Activated naive CD8-positive, alpha-beta T cell treated with anti-CD3 and anti-CD28 coated beads for 36 hours (primary cell): ENCODE measurements around the gene TNFRSF8. TPM values are rescaled to one million over a fixed set of nuclear protein-coding genes. Genes with fewer than 3 reads are reported as not detected.
A peak's percentile ranks its signal among the peaks of the same experiment; 100 is the strongest.

Experiments used
- DNase-seq: peaks from one replicate; pipeline ENCODE4 v3.0.0; 2021
- H3K27ac Mint-ChIP-seq: one replicate; pipeline ENCODE4 v1.8.0; 2022; ENCODE audit warnings: mild to moderate bottlenecking, moderate library complexity, mixed read lengths
- H3K27me3 Mint-ChIP-seq: one replicate; pipeline ENCODE4 v1.8.0; 2022; ENCODE audit warnings: mild to moderate bottlenecking, mixed read lengths
- H3K36me3 Mint-ChIP-seq: one replicate; pipeline ENCODE4 v1.8.0; 2021; ENCODE audit warnings: mild to moderate bottlenecking, mixed read lengths
- H3K4me1 Mint-ChIP-seq: one replicate; pipeline ENCODE4 v1.8.0; 2021; ENCODE audit warnings: mixed read lengths
- H3K4me3 Mint-ChIP-seq: one replicate; pipeline ENCODE4 v1.8.0; 2022; ENCODE audit warnings: mild to moderate bottlenecking, moderate library complexity, mixed read lengths
- H3K9me3 Mint-ChIP-seq: one replicate; pipeline ENCODE4 v1.8.0; 2022; ENCODE audit warnings: mixed read lengths
- total RNA-seq, 2 experiments: library from RNA; stranded (reverse); gene quantifications; one replicate each; pipeline ENCODE4 v1.2.3, GENCODE V29; 2021

TNFRSF8 gene
- total RNA-seq, 2 experiments from 2014 or later = 1.9 to 2.6 TPM

GRCh38 chr1:12126781-12127180 is 63.7 kb downstream of the TNFRSF8 start:
- no peak for DNase-seq
- Mint-ChIP-seq H3K27me3 (peaks cover 2% of the 10 kb centered on the region), H3K4me3 (no peak overlapping the region), H3K4me1 (peaks cover 47% of the 10 kb centered on the region), H3K36me3 (no peaks in the 10 kb centered on the region), H3K9me3 (no peaks in the 10 kb centered on the region), H3K27ac (peak overlapping the region; percentile 96)

- H3K27ac Mint-ChIP-seq = peak overlapping the region; percentile 96
- no peaks in the 10 kb centered on the region for H3K36me3 Mint-ChIP-seq
- peaks cover 47% of the 10 kb centered on the region for H3K4me1 Mint-ChIP-seq
- no peaks in the 10 kb centered on the region for H3K27me3 Mint-ChIP-seq
- peak; percentile 69 for DNase-seq
- no peaks in the 10 kb centered on the region for H3K9me3 Mint-ChIP-seq
- peak overlapping the region; percentile 60 for H3K4me3 Mint-ChIP-seq
These were observed 64.2 kb downstream of the TNFRSF8 start for GRCh38 chr1:12127206-12127810.

GRCh38 chr1:12128120-12128519 is 65.0 kb downstream of the TNFRSF8 start:
- no peak for DNase-seq
- Mint-ChIP-seq H3K27me3 (no peaks in the 10 kb centered on the region), H3K27ac (peak overlapping the region; percentile 96), H3K4me1 (peaks cover 55% of the 10 kb centered on the region), H3K9me3 (no peaks in the 10 kb centered on the region), H3K36me3 (no peaks in the 10 kb centered on the region), H3K4me3 (peak overlapping the region; percentile 60)

GRCh38 chr1:12129624-12130023 is 66.5 kb downstream of the TNFRSF8 start:
- Mint-ChIP-seq H3K27ac (peak overlapping the region; percentile 30), H3K27me3 (no peaks in the 10 kb centered on the region), H3K9me3 (no peaks in the 10 kb centered on the region), H3K4me3 (no peak overlapping the region), H3K4me1 (peaks cover 63% of the 10 kb centered on the region), H3K36me3 (no peaks in the 10 kb centered on the region)
- DNase-seq = no peak

- no peaks in the 10 kb centered on the region for H3K27me3 Mint-ChIP-seq
- no peak for DNase-seq
- no peak overlapping the region for H3K27ac Mint-ChIP-seq
- H3K4me3 Mint-ChIP-seq = no peak overlapping the region
- no peaks in the 10 kb centered on the region for H3K9me3 Mint-ChIP-seq
- no peaks in the 10 kb centered on the region for H3K36me3 Mint-ChIP-seq
- peaks cover 54% of the 10 kb centered on the region for H3K4me1 Mint-ChIP-seq
These were observed 67.5 kb downstream of the TNFRSF8 start for GRCh38 chr1:12130466-12131130.

- no peak for DNase-seq
- Mint-ChIP-seq H3K9me3 (no peaks in the 10 kb centered on the region), H3K4me1 (peaks cover 41% of the 10 kb centered on the region), H3K36me3 (no peaks in the 10 kb centered on the region), H3K27ac (peak overlapping the region; percentile 86), H3K27me3 (no peaks in the 10 kb centered on the region), H3K4me3 (no peak overlapping the region)
These were observed 69.0 kb downstream of the TNFRSF8 start for GRCh38 chr1:12132078-12132477.

- H3K27me3 Mint-ChIP-seq = no peaks in the 10 kb centered on the region
- H3K27ac Mint-ChIP-seq = no peak overlapping the region
- DNase-seq = no peak
- H3K9me3 Mint-ChIP-seq = no peaks in the 10 kb centered on the region
- no peaks in the 10 kb centered on the region for H3K36me3 Mint-ChIP-seq
- peaks cover 22% of the 10 kb centered on the region for H3K4me1 Mint-ChIP-seq
- no peak overlapping the region for H3K4me3 Mint-ChIP-seq
These were observed 71.6 kb downstream of the TNFRSF8 start for GRCh38 chr1:12134716-12135115.

GRCh38 chr1:12135612-12136011 is 72.5 kb downstream of the TNFRSF8 start:
- no peaks in the 10 kb centered on the region for H3K9me3 Mint-ChIP-seq
- H3K4me3 Mint-ChIP-seq = no peak overlapping the region
- DNase-seq = no peak
- H3K36me3 Mint-ChIP-seq = no peaks in the 10 kb centered on the region
- peaks cover 22% of the 10 kb centered on the region for H3K4me1 Mint-ChIP-seq
- H3K27ac Mint-ChIP-seq = no peak overlapping the region
- no peaks in the 10 kb centered on the region for H3K27me3 Mint-ChIP-seq

DNA sequence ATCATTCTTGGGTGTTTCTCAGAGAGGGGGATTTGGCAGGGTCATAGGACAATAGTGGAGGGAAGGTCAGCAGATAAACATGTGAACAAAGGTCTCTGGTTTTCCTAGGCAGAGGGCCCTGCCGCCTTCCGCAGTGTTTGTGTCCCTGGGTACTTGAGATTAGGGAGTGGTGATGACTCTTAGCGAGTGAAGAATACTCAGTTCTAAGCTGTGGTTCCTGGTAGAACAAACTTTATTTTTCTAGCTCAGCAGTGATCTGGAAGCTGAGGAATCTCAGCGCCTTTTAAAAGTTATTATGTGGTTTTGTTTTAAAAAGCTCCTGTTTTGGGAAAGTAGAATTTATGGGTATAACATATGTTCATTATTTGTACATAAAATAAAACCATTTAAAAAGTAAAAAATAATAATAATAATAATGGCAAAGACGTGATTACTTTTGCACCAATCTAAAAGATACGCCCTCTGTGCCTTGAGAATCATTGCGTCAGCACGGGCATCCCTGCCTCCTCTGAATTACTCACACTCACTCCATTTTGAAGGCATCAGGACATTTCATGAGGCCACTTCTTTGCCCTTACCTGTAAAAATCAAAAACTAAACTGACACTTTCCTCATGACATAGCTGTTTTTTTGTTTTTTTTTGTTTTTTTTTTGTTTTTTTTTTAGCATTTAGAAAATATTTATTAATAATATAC is 74.0 kb downstream of the TNFRSF8 start:
- Mint-ChIP-seq H3K27me3 (no peaks in the 10 kb centered on the region), H3K4me1 (peaks cover 22% of the 10 kb centered on the region), H3K4me3 (no peak overlapping the region), H3K36me3 (no peaks in the 10 kb centered on the region), H3K27ac (no peak overlapping the region), H3K9me3 (no peaks in the 10 kb centered on the region)
- no peak for DNase-seq

DNA sequence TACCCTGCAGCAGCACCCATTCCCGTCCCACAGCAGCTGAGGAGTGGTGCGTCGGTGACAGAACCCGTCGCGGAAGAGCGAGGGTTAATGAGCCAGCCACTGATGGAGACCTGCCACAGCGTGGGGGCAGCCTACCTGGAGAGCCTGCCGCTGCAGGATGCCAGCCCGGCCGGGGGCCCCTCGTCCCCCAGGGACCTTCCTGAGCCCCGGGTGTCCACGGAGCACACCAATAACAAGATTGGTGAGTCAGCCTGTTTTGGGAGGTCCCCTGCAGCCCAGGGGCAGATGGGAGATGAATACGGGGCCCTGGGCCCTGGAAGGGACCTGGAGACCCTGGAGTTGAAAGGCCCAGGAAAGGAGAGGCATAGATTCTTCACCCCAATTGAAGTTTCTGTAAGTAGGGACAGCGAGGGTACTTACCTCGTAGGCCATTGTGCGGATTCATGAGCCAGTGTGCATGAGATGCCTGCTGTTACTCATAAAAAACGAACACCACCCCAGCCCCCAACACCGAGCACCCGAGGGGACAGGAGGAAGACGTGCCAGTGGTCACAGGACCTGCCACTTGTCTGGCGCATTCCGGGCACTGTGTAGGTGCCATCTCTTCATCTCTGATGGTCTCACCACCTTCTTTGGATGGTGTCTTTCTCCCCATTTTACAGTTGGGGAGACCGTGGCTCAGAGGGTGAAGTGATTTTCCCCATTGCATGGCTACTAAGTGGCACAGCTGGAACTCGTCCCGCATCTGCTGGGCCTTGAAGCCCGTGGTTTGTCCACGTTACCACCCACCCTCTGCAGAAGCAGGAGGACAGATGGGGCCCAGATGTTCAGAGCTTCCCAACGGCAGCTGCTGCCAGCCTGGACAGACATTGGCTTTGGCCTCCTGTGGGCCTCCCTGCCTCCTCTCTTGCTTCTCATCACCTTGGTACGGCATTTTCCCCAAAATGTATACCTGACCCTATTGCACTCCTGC is 75.4 kb downstream of the TNFRSF8 start:
- Mint-ChIP-seq H3K9me3 (no peaks in the 10 kb centered on the region), H3K4me3 (no peak overlapping the region), H3K36me3 (no peaks in the 10 kb centered on the region), H3K27me3 (no peaks in the 10 kb centered on the region), H3K27ac (no peak overlapping the region), H3K4me1 (peaks cover 15% of the 10 kb centered on the region)
- DNase-seq = no peak

GRCh38 chr1:12140016-12140415 is 76.9 kb downstream of the TNFRSF8 start:
- Mint-ChIP-seq H3K4me1 (peaks cover 18% of the 10 kb centered on the region), H3K27me3 (no peaks in the 10 kb centered on the region), H3K4me3 (no peak overlapping the region), H3K9me3 (no peaks in the 10 kb centered on the region), H3K27ac (no peak overlapping the region), H3K36me3 (no peaks in the 10 kb centered on the region)
- DNase-seq = no peak

GRCh38 chr1:12140515-12141162 is 77.5 kb downstream of the TNFRSF8 start:
- Mint-ChIP-seq H3K27ac (no peak overlapping the region), H3K36me3 (no peaks in the 10 kb centered on the region), H3K27me3 (no peaks in the 10 kb centered on the region), H3K4me1 (peaks cover 24% of the 10 kb centered on the region), H3K9me3 (no peaks in the 10 kb centered on the region), H3K4me3 (no peak overlapping the region)
- no peak for DNase-seq

- H3K27me3 Mint-ChIP-seq = no peaks in the 10 kb centered on the region
- H3K27ac Mint-ChIP-seq = no peak overlapping the region
- H3K4me1 Mint-ChIP-seq = peaks cover 26% of the 10 kb centered on the region
- no peak for DNase-seq
- no peaks in the 10 kb centered on the region for H3K36me3 Mint-ChIP-seq
- H3K4me3 Mint-ChIP-seq = no peak overlapping the region
- H3K9me3 Mint-ChIP-seq = no peaks in the 10 kb centered on the region
These were observed 78.2 kb downstream of the TNFRSF8 start for GRCh38 chr1:12141163-12141850.
